Measurements from ENCODE around the gene HGF.
"Not testable (repeated sequence)": the region's sequence is repeated elsewhere in the genome, so short reads cannot be mapped to it uniquely, and the experiment has no call there.

Gene HGF

GRCh38 chr7:81769891-81770727 lies at the start of gene HGF:
Gene HGF (minus strand): TSS chr7:81770047. CDS start chr7:81769971, 76 bp downstream.
- DNase-seq: no peak

- DNase-seq: no peak
Observed at GRCh38 chr7:81816312-81816711, 46.5 kb upstream of the HGF start.

GRCh38 chr7:81812866-81813476 lies 43.1 kb upstream of the HGF start:
- DNase-seq: not testable (repeated sequence)

GRCh38 chr7:81811956-81812865 lies 42.4 kb upstream of the HGF start:
- no peak for DNase-seq

GRCh38 chr7:81810476-81811155 lies 40.8 kb upstream of the HGF start:
- DNase-seq: no peak

- not testable (repeated sequence) for DNase-seq
Observed at GRCh38 chr7:81808310-81808709, 38.5 kb upstream of the HGF start.

GRCh38 chr7:81803267-81803666 lies 33.4 kb upstream of the HGF start:
- no peak for DNase-seq

- DNase-seq: no peak
Observed at GRCh38 chr7:81802251-81802650, 32.4 kb upstream of the HGF start.

GRCh38 chr7:81801532-81801931 lies 31.7 kb upstream of the HGF start:
- no peak for DNase-seq

- DNase-seq: no peak
Observed at GRCh38 chr7:81791568-81792518, 22.0 kb upstream of the HGF start.

GRCh38 chr7:81790686-81791085 lies 20.8 kb upstream of the HGF start:
- no peak for DNase-seq

- no peak for DNase-seq
Observed at GRCh38 chr7:81790120-81790500, 20.3 kb upstream of the HGF start.

- DNase-seq: no peak
Observed at GRCh38 chr7:81789406-81790119, 19.7 kb upstream of the HGF start.

GRCh38 chr7:81788246-81788645 lies 18.4 kb upstream of the HGF start:
- no peak for DNase-seq

GRCh38 chr7:81783818-81784217 lies 14.0 kb upstream of the HGF start:
- DNase-seq: no peak

GRCh38 chr7:81780914-81781693 lies 11.3 kb upstream of the HGF start:
- no peak for DNase-seq

GRCh38 chr7:81779706-81780105 lies 9.9 kb upstream of the HGF start:
- DNase-seq: no peak

GRCh38 chr7:81777697-81778096 lies 7.8 kb upstream of the HGF start:
- DNase-seq: no peak

- DNase-seq: no peak
Observed at GRCh38 chr7:81776948-81777630, 7.2 kb upstream of the HGF start.

- no peak for DNase-seq
Observed at GRCh38 chr7:81776161-81776560, 6.3 kb upstream of the HGF start.

Data from stimulated activated CD4-positive, alpha-beta T cell treated with anti-CD3 and anti-CD28 coated beads, Interleukin-2, amount 100 ng/mL, for 48 hours (primary cell).